Astrocyte of the spinal cord (primary cell): ENCODE measurements around the gene SHCBP1.
A peak's percentile ranks its signal among the peaks of the same experiment; 100 is the strongest.

Experiments
- DNase-seq: peaks from one replicate; pipeline ENCODE4 v3.0.0; 2011; ENCODE audit warnings: low read depth, low spot score
- H3K4me3 ChIP-seq: 2 replicates; pipeline ENCODE4 v1.5.1; 2011; ENCODE audit warnings: low read depth, mild to moderate bottlenecking, low read length, moderate library complexity
- CTCF ChIP-seq: IDR thresholded peaks from 2 replicates; pipeline ENCODE4 v1.5.1; 2012; ENCODE audit warnings: low read depth, mild to moderate bottlenecking, low read length, inconsistent platforms
- in situ Hi-C: cut with HindIII; loops from 2 replicates; pipeline ENCODE4 v1.10.0; 2017; ENCODE audit warnings: low sequenced_read_pairs

SHCBP1 gene

GRCh38 chr16:46621934-46622676 lies 926 bp upstream of the SHCBP1 start:
- H3K4me3 ChIP-seq: no peak overlapping the region
- in situ Hi-C loops: no loop called here
- no peak for TF ChIP-seq CTCF
- DNase-seq: no peak

DNA sequence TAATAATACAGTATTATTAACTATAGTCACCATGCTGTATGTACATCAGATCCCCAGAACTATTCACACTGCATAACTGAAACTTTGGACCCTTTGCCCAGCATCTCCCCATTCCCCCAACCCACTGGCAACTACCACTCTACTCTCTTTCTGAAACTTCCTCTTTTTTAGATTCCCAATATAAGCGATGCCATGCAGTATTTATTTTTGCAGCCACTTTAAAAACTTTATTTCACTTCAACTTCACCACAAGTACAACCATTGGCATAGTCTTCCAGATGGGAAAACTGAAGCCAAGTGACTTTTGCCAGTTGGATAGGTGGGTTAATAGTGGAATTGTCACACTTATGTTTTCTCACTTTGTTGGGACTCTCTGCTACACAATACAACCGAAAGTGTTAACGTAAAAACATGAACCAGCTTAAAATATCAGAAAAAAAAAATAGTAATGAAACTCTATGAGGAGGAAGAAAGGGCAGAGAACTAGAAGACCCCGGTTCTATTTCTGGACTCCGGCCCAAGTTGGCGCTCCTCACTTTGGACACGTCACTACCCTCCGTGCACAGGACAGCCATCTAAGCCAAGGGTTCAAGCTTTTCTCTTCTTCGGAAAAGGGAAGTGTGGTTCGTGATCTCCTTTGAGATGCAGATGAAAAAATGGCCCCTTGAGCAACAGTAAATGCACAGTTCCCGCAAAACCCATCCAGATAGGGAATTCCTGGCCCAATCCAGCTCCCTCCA lies 743 bp downstream of the SHCBP1 start:
- peak; percentile 14 for DNase-seq
- peak overlapping the region; percentile 91 for H3K4me3 ChIP-seq
- in situ Hi-C loops: no loop called here
- TF ChIP-seq CTCF: no peak

DNA sequence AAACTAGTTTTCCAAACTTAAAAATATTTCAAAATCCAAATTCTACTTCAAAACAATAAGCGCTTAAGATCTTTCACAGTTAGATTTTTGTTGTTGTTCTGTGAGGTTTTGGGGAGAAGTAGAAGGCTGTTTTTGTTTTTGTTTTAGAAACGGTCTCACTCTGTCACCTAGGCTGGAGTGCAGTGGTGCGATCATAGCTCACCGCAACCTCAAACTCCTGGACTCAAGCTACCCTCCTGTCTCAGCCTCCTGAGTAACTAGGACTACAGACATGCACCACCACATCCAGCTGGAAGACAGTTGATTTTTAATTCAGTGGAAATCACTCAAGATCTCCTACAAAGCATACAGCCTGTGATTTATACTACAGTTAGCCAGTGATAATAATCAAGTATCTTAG lies 2.7 kb downstream of the SHCBP1 start:
- no peak overlapping the region for H3K4me3 ChIP-seq
- no peak for DNase-seq
- no peak for TF ChIP-seq CTCF
- in situ Hi-C loops: no loop called here

DNA sequence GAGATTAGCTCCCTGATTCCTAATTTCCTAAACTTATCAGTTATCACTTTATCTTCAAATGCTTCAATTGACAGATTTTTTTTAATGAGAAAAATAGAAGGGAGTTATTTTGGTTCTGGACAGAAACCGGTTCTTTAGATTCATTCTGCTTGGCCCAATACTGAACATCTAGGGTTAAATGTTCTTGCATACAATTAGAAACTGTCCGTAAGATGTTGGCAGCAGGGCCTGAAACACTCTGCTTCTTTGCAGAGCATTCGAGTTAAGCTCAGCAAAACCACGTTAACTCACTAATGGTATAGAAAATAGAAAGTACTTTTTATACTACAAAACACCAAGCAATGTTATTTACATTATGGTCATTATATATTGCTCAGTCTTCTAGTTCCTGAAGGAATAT lies 7.2 kb downstream of the SHCBP1 start:
- no peak for DNase-seq
- no peak for TF ChIP-seq CTCF
- in situ Hi-C loops: no loop called here
- H3K4me3 ChIP-seq: no peak overlapping the region

- H3K4me3 ChIP-seq: no peak overlapping the region
- no peak for DNase-seq
- in situ Hi-C loops: no loop called here
- TF ChIP-seq CTCF: no peak
These were observed 7.8 kb downstream of the SHCBP1 start for GRCh38 chr16:46613352-46613751.

GRCh38 chr16:46612121-46612520 lies 9.1 kb downstream of the SHCBP1 start:
- no peak for DNase-seq
- TF ChIP-seq CTCF: no peak
- in situ Hi-C loops: no loop called here
- H3K4me3 ChIP-seq: no peak overlapping the region
